ENCODE measurements around the gene GJA3.

The GJA3 gene

GRCh38 chr13:20131057-20131832 lies 29.6 kb downstream of the GJA3 start:
- no peaks in the 10 kb centered on the region for H3K79me2 ChIP-seq (ENCODE audit: low read length)
- no peak overlapping the region for H3K4me3 ChIP-seq (ENCODE audit: low read length)

GRCh38 chr13:20130652-20131051 lies 30.2 kb downstream of the GJA3 start:
- H3K9ac ChIP-seq (ENCODE audit: low read length): no peak overlapping the region
- no peaks in the 10 kb centered on the region for H4K20me1 ChIP-seq (ENCODE audit: insufficient read depth, low read length)
- no peak overlapping the region for H3K4me2 ChIP-seq (ENCODE audit: low read length)
- H3K4me3 ChIP-seq (ENCODE audit: low read length): no peak overlapping the region
- H3K9me3 ChIP-seq (ENCODE audit: insufficient read depth, low read length): no peaks in the 10 kb centered on the region
- no peaks in the 10 kb centered on the region for H3K36me3 ChIP-seq (replicated peaks; ENCODE audit: low read depth, low read length)
- TF ChIP-seq CTCF (IDR thresholded peaks at IDR 0.05; ENCODE audit: low read depth, low read length): no peak
- no peak for TF ChIP-seq EZH2phosphoT487 (IDR thresholded peaks at IDR 0.05; ENCODE audit: low read depth)
- peaks cover 9% of the 10 kb centered on the region for H3K4me1 ChIP-seq (ENCODE audit: low read length)
- H3K27me3 ChIP-seq (ENCODE audit: low read depth, low read length): peaks cover 18% of the 10 kb centered on the region
- no peak overlapping the region for H2AFZ ChIP-seq (ENCODE audit: low read depth, low read length)
- no peaks in the 10 kb centered on the region for H3K79me2 ChIP-seq (ENCODE audit: low read length)
- H3K27ac ChIP-seq (ENCODE audit: low read length): no peak overlapping the region

More at GRCh38 chr13:20131057-20131832, 29.6 kb downstream of the GJA3 start:
- Histone ChIP-seq H2AFZ (ENCODE audit: low read depth, low read length) (no peak overlapping the region), H3K27ac (ENCODE audit: low read length) (no peak overlapping the region), H3K36me3 (replicated peaks; ENCODE audit: low read depth, low read length) (no peaks in the 10 kb centered on the region), H3K27me3 (ENCODE audit: low read depth, low read length) (peaks cover 13% of the 10 kb centered on the region; the same call in 1 of the 2 replicates), H3K9ac (ENCODE audit: low read length) (no peak overlapping the region), H4K20me1 (ENCODE audit: insufficient read depth, low read length) (no peaks in the 10 kb centered on the region), H3K4me1 (ENCODE audit: low read length) (peaks cover 9% of the 10 kb centered on the region), H3K9me3 (ENCODE audit: insufficient read depth, low read length) (no peaks in the 10 kb centered on the region), H3K4me2 (ENCODE audit: low read length) (no peak overlapping the region)
- TF ChIP-seq CTCF (IDR thresholded peaks at IDR 0.05; ENCODE audit: low read depth, low read length) (no peak), EZH2phosphoT487 (IDR thresholded peaks at IDR 0.05; ENCODE audit: low read depth) (no peak)

GRCh38 chr13:20130012-20130411 lies 30.8 kb downstream of the GJA3 start:
- Histone ChIP-seq H3K4me1 (ENCODE audit: low read length) (peaks cover 9% of the 10 kb centered on the region), H3K4me3 (ENCODE audit: low read length) (no peak overlapping the region), H3K9ac (ENCODE audit: low read length) (no peak overlapping the region), H3K36me3 (replicated peaks; ENCODE audit: low read depth, low read length) (no peaks in the 10 kb centered on the region), H2AFZ (ENCODE audit: low read depth, low read length) (no peak overlapping the region), H3K27ac (ENCODE audit: low read length) (no peak overlapping the region), H3K4me2 (ENCODE audit: low read length) (no peak overlapping the region), H3K79me2 (ENCODE audit: low read length) (no peaks in the 10 kb centered on the region), H4K20me1 (ENCODE audit: insufficient read depth, low read length) (no peaks in the 10 kb centered on the region), H3K27me3 (ENCODE audit: low read depth, low read length) (peaks cover 24% of the 10 kb centered on the region), H3K9me3 (ENCODE audit: insufficient read depth, low read length) (no peaks in the 10 kb centered on the region)
- no peak for TF ChIP-seq CTCF (IDR thresholded peaks at IDR 0.05; ENCODE audit: low read depth, low read length)
- no peak for TF ChIP-seq EZH2phosphoT487 (IDR thresholded peaks at IDR 0.05; ENCODE audit: low read depth)

GRCh38 chr13:20129076-20129475 lies 31.8 kb downstream of the GJA3 start:
- Histone ChIP-seq H3K4me1 (ENCODE audit: low read length) (peaks cover 9% of the 10 kb centered on the region), H3K4me3 (ENCODE audit: low read length) (peak overlapping the region; percentile 87), H3K27me3 (ENCODE audit: low read depth, low read length) (peaks cover 30% of the 10 kb centered on the region), H3K27ac (ENCODE audit: low read length) (no peak overlapping the region), H3K36me3 (replicated peaks; ENCODE audit: low read depth, low read length) (no peaks in the 10 kb centered on the region), H3K9me3 (ENCODE audit: insufficient read depth, low read length) (no peaks in the 10 kb centered on the region), H3K4me2 (ENCODE audit: low read length) (peak overlapping the region; percentile 88), H4K20me1 (ENCODE audit: insufficient read depth, low read length) (no peaks in the 10 kb centered on the region), H3K79me2 (ENCODE audit: low read length) (no peaks in the 10 kb centered on the region), H3K9ac (ENCODE audit: low read length) (no peak overlapping the region), H2AFZ (ENCODE audit: low read depth, low read length) (no peak overlapping the region)
- no peak for TF ChIP-seq CTCF (IDR thresholded peaks at IDR 0.05; ENCODE audit: low read depth, low read length)
- no peak for TF ChIP-seq EZH2phosphoT487 (IDR thresholded peaks at IDR 0.05; ENCODE audit: low read depth)

Measured in OCI-LY3 (cell line).